Loucy (cell line): ENCODE results near the gene KRTAP10-4.

Source experiments
- H2AFZ ChIP-seq: fragments of 200-600 bp; sonication (generic); 2 replicates; pipeline ENCODE4 v1.6.0; 2016; ENCODE audit warnings: antibody characterized with exemption, mild to moderate bottlenecking, low read length, moderate library complexity
- H3F3A ChIP-seq: fragments of 200-600 bp; 2 replicates; pipeline ENCODE4 v1.6.0; 2016; ENCODE audit warnings: antibody characterized with exemption, low read depth, mild to moderate bottlenecking
- H3K27me3 ChIP-seq: fragments of 200-600 bp; sonication (generic); 2 replicates; pipeline ENCODE4 v1.6.1; 2014; ENCODE audit warnings: low read length, mild to moderate bottlenecking; ENCODE audit not compliant: insufficient read depth, poor library complexity, severe bottlenecking
- H3K36me3 ChIP-seq: fragments of 200-600 bp; sonication (generic); 2 replicates; pipeline ENCODE4 v1.6.1; 2016; ENCODE audit warnings: low read length; ENCODE audit not compliant: insufficient read depth
- H3K4me1 ChIP-seq: fragments of 200-600 bp; sonication (generic); 2 replicates; pipeline ENCODE4 v1.5.1; 2014; ENCODE audit warnings: low read length, mild to moderate bottlenecking; ENCODE audit not compliant: insufficient read depth, poor library complexity, severe bottlenecking
- H3K4me2 ChIP-seq: fragments of 200-600 bp; sonication (generic); 2 replicates; pipeline ENCODE4 v1.6.0; 2014; ENCODE audit warnings: antibody characterized with exemption, low read length, low read depth, mild to moderate bottlenecking; ENCODE audit not compliant: poor library complexity, severe bottlenecking
- H3K4me3 ChIP-seq: fragments of 200-600 bp; sonication (generic); 2 replicates; pipeline ENCODE4 v1.5.1; 2014; ENCODE audit warnings: low read length, mild to moderate bottlenecking, mixed read lengths; ENCODE audit not compliant: poor library complexity, severe bottlenecking
- H3K79me2 ChIP-seq: fragments of 200-600 bp; sonication (generic); 2 replicates; pipeline ENCODE4 v1.6.1; 2014; ENCODE audit warnings: low read length; ENCODE audit not compliant: insufficient read depth
- H3K9ac ChIP-seq: fragments of 200-600 bp; sonication (generic); 2 replicates; pipeline ENCODE4 v1.6.0; 2014; ENCODE audit warnings: mild to moderate bottlenecking, low read depth, low read length, moderate library complexity; ENCODE audit not compliant: poor library complexity, severe bottlenecking
- H3K9me2 ChIP-seq: fragments of 200-600 bp; sonication (generic); replicated peaks from 2 replicates; pipeline ENCODE4 v1.6.1; 2016; ENCODE audit warnings: low read depth, low read length, mixed read lengths
- H3K9me3 ChIP-seq: fragments of 200-600 bp; sonication (generic); 2 replicates; pipeline ENCODE4 v1.6.1; 2014; ENCODE audit warnings: mild to moderate bottlenecking, antibody characterized with exemption, low read length, low read depth; ENCODE audit not compliant: insufficient read depth
- H4K20me1 ChIP-seq: fragments of 200-600 bp; sonication (generic); 2 replicates; pipeline ENCODE4 v1.6.0; 2014; ENCODE audit warnings: antibody characterized with exemption, low read length, mild to moderate bottlenecking; ENCODE audit not compliant: insufficient read depth, poor library complexity, severe bottlenecking
- EZH2phosphoT487 ChIP-seq: fragments of 200-600 bp; IDR thresholded peaks from 2 replicates; pipeline ENCODE4 v1.6.1; 2018; ENCODE audit warnings: antibody characterized with exemption, mild to moderate bottlenecking, moderate library complexity, borderline replicate concordance
- TF ChIP-seq, protein P1 (sequence below): fragments of 200-600 bp; sonication (generic); conservative IDR thresholded peaks from 2 replicates; pipeline ENCODE4 v1.5.1; 2014; ENCODE audit warnings: mild to moderate bottlenecking, antibody characterized with exemption, low read length

KRTAP10-4 gene

DNA sequence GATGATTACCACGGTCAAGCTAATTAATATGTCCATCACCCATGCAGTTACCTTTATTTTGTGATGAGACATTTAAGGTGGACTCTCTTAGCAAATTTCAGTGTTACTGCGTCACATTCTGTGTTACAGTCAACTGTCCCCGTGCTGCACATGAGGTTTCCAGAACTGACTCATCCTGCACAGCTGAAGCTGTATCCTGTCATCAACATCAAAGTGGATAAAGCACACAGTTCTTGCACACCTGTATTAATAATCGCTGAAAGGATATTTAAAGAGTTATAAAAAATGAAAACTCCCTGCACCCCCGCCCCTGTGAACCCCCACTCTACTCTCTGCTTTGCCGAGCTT, 10.2 kb downstream of the KRTAP10-4 start:
- H3K9me2 ChIP-seq: no peaks in the 10 kb centered on the region
- no peaks in the 10 kb centered on the region for H3K4me1 ChIP-seq
- no peaks in the 10 kb centered on the region for H3K27me3 ChIP-seq
- no peak overlapping the region for H2AFZ ChIP-seq
- H3K4me3 ChIP-seq: no peak overlapping the region
- TF ChIP-seq EZH2phosphoT487: no peak
- TF ChIP-seq, protein P1, sequence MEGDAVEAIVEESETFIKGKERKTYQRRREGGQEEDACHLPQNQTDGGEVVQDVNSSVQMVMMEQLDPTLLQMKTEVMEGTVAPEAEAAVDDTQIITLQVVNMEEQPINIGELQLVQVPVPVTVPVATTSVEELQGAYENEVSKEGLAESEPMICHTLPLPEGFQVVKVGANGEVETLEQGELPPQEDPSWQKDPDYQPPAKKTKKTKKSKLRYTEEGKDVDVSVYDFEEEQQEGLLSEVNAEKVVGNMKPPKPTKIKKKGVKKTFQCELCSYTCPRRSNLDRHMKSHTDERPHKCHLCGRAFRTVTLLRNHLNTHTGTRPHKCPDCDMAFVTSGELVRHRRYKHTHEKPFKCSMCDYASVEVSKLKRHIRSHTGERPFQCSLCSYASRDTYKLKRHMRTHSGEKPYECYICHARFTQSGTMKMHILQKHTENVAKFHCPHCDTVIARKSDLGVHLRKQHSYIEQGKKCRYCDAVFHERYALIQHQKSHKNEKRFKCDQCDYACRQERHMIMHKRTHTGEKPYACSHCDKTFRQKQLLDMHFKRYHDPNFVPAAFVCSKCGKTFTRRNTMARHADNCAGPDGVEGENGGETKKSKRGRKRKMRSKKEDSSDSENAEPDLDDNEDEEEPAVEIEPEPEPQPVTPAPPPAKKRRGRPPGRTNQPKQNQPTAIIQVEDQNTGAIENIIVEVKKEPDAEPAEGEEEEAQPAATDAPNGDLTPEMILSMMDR: no peak
- no peak overlapping the region for H3K4me2 ChIP-seq
- H3K9me3 ChIP-seq: peaks cover 6% of the 10 kb centered on the region; the same call in 1 of the 2 replicates
- H3K9ac ChIP-seq: no peak overlapping the region
- no peaks in the 10 kb centered on the region; the same call in 1 of the 2 replicates for H3F3A ChIP-seq
- no peaks in the 10 kb centered on the region for H4K20me1 ChIP-seq
- no peaks in the 10 kb centered on the region for H3K79me2 ChIP-seq
- no peaks in the 10 kb centered on the region for H3K36me3 ChIP-seq

DNA sequence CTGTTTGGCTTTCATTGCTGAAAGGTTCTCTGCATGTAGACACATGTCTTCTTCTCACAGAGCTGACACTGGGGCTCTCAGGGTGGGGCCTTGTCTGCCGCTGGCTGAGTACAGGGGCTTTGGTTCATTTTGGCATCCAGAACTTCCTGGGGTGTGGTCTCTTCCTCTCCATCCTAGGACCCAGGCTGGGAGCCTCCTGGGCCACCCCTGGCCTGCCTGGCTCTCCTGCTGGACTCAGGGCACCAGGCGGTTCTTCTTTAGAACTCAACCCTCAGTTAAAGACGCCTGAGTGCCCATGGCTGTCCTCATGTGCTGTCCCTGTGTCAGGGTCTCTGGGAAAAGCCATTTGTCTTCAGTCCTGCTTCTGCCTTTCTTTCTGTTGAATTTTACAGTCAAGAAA, 12.4 kb downstream of the KRTAP10-4 start:
- TF ChIP-seq, protein P1: no peak
- Histone ChIP-seq H3K4me3 (no peak overlapping the region), H4K20me1 (no peaks in the 10 kb centered on the region), H3K27me3 (no peaks in the 10 kb centered on the region), H3K9me3 (peaks cover 6% of the 10 kb centered on the region; the same call in 1 of the 2 replicates), H3K9me2 (no peaks in the 10 kb centered on the region), H3K9ac (no peak overlapping the region), H3K79me2 (no peaks in the 10 kb centered on the region), H2AFZ (no peak overlapping the region), H3K4me1 (no peaks in the 10 kb centered on the region), H3K36me3 (no peaks in the 10 kb centered on the region), H3K4me2 (no peak overlapping the region), H3F3A (no peaks in the 10 kb centered on the region; the same call in 1 of the 2 replicates)

DNA sequence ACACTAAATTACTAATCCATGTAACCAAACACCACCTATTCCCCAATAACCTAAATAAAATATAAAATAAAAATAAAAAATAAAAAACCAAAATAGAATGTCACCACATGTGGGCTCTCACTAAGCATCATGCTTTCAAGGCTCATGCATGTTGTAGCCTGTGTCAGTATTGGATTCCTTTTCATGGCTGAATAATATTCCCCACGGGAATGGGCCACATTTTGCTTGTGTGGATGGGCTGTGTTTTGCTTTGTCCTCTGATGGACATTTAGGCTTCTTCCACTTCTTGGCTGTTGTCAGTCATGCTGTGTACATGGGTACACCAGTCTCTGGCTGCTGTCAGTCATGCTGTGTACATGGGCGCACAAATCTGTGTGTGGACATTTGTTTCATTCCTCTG, 15.6 kb downstream of the KRTAP10-4 start:
- H3K79me2 ChIP-seq: no peaks in the 10 kb centered on the region
- H4K20me1 ChIP-seq: no peaks in the 10 kb centered on the region
- TF ChIP-seq EZH2phosphoT487: no peak
- TF ChIP-seq, protein P1: no peak
- H3K4me2 ChIP-seq: no peak overlapping the region
- H3K9ac ChIP-seq: no peak overlapping the region
- H3K9me2 ChIP-seq: no peaks in the 10 kb centered on the region
- no peaks in the 10 kb centered on the region for H3K27me3 ChIP-seq
- H3K4me1 ChIP-seq: no peaks in the 10 kb centered on the region
- H2AFZ ChIP-seq: no peak overlapping the region
- no peaks in the 10 kb centered on the region for H3F3A ChIP-seq
- H3K9me3 ChIP-seq: no peaks in the 10 kb centered on the region
- H3K4me3 ChIP-seq: no peak overlapping the region
- H3K36me3 ChIP-seq: no peaks in the 10 kb centered on the region
